NCI-H345 treated with DMSO at 0.1 percent for 48 hours (cell line): ENCODE data around the gene SLC29A2.
A peak's percentile ranks its signal among the peaks of the same experiment; 100 is the strongest.
"Not testable (repeated sequence)": the region's sequence is repeated elsewhere in the genome, so short reads cannot be mapped to it uniquely, and the experiment has no call there.

Experiments
- DNase-seq: peaks from one replicate; lab custom pipeline; 2025; ENCODE audit not compliant: unreplicated experiment; lab: John Stamatoyannopoulos, UW

The SLC29A2 gene

DNA sequence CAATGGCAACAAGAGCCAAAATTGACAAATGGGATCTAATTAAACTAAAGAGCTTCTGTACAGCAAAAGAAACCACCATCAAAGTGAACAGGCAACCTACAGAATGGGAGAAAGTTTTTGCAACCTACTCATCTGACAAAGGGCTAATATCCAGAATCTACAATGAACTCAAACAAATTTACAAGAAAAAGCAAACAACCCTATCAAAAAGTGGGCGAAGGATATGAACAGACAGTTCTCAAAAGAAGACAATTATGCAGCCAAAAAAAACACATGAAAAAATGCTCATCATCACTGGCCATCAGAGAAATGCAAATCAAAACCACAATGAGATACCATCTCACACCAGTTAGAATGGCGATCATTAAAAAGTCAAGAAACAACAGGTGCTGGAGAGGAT lies 51.3 kb downstream of the SLC29A2 start:
- DNase-seq = not testable (repeated sequence)

DNA sequence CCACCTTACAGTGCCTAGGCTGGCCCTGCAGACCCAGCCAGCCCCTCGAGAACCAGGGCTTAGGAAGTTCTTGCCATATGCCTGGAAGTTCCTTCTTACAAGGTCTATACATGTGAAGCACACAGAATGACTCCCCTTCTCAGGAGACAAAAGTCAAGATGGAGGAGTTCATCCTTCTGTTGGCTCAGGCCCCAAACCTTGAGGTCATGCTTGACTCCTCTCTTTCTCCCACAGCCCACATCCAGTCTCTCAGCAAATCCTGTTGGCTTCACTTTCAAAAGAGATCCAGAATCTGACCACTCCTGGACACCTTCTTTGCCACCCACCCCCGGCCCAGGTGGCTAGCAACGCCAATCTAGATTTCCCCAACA lies 53.0 kb downstream of the SLC29A2 start:
- DNase-seq = no peak

DNA sequence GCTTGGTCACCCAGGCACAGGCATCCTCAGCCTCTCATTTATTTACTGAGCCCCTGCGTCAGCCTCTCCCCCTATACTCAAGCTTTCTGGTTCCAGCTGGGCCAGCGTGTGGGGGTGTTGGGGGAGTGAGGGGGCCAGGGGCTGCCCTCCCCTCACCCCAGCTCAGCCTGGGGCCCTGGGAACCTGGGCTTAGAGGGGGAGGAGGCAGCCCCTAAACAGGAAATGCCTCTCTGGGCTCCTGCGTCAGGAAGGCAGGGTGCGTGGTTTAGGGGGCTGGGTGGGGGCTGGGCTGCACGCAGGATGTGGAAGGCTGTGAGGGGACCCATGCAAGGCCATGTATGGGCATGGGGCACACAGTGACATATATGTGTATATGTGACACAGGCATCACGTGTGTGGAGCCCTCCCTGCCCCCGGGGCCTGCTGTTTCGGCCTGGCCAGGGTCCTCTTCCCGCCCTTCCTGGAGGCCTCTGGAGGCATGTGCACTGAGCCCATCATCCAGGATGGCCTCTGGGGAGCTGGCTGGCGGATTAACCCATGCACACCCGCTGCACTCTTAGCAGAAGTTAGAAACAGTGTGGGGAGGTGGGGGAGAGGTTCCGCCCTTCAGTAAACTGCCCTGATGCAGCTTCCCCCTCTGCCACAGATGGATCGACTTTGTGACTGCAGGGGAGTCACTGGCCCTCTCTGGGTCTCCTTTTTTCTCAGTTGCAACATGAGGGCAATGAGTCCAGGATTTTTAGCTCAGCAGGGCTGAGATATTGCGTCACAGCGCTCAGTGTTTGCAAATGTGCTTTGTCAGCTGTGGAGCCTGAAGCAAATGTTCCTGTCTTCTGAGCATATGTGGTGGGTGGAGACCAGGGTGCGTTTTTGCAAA lies 53.6 kb downstream of the SLC29A2 start:
- no peak for DNase-seq

DNA sequence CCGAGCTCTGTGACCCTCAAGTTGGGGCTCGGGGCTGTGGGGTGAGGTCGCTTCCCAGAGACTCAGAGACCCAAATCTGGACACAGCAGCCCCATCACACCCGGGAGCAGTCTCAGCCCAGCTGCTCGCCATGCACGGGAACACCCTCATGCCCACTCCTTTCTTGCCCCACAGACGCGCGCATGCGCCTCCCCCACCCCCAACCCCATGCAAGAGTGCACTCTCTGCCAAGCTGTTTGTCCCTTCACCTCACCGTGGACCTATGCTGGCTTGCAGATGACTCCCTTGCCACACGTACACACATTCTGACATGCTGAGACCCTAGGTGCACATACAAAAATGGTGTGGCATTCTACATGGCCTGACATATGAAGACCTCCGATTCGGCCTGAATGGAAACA lies 54.2 kb downstream of the SLC29A2 start:
- no peak for DNase-seq

DNA sequence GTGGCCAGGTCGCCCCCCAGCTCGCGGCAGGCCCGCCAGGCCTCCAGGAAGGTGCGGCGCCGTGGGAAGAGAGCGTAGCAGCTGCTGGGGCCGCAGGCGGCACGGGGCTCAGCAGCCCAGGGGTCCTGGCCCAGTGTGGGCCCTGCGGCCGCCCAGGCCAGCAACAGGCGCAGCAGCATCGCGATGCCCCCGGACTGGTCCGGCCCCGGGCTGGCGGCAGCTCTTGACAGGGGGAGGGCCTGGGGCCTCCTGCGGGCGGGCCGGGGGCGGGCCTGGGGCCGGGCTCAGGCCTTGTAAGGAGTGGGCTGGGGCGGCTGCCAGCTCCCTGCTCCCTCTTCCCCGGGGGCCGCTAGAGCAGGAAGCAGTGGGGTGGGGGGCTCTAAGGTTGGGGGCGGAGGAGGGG lies 54.7 kb downstream of the SLC29A2 start, which contains the start of gene CD248:
CD248 (minus strand) TSS at position 196 of the 403 bp plus-strand sequence; CDS start at position 179, 17 bp downstream.
- DNase-seq = no peak

DNA sequence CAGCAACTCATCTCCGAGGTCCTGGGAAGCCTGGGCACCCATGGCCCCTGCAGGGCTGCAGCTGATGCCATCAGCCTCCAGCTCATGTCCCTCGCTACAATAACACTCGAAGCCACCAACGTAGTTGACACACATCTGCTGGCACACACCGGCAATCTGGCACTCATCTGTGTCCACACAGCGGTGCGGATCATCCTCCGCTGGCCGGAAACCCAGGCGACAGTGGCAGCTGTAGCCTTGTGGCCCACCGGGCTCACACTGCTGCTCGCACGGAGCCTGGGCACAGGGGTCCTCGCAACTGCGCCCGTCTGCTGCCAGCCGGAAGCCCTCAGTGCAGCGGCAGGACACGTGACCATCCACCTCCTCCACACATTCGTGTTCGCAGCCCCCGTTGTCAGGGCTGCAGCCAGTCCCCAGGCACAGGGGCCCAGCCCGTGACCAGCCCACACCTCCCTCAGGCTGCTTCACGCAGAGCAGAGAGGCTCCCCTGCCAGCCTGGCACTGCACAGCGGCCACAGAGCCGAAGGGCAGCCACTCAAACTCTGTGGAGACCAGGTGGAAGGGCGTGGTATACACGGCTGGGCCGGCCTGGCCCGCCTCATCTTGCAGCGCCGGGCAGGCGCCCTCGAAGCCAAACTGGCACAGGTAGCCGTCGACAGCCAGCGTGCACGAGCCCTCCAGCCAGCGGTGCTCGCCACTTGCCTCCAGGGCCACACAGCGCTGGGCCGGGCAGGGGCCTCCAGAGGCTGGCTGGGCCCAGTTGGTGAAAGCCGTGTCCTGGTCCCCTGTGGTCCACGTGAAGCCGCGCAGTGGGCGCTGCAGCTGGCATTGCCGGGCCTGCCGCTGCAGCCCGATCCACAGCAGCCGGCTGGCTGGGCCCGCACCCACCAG lies 55.4 kb downstream of the SLC29A2 start:
- no peak for DNase-seq

DNA sequence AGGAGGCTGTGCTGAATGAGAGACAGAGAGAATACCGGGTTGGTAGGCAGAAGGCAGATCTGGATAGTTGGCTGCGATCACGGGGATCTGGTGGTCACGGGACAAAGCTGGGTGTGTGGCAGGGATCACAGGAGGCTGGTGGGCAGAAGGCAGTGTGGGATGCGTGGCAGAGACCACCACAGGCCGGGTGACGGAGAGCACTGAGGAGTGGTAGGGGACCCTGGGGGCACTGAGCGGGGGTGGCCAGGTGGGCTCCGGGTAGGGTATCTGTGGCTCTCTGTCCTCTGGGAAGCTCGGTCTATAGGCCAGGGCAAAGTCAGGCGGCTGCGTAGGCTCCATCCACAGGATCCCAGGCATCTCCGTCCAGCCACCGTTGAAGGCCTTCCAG lies 56.1 kb downstream of the SLC29A2 start:
- DNase-seq = no peak

DNA sequence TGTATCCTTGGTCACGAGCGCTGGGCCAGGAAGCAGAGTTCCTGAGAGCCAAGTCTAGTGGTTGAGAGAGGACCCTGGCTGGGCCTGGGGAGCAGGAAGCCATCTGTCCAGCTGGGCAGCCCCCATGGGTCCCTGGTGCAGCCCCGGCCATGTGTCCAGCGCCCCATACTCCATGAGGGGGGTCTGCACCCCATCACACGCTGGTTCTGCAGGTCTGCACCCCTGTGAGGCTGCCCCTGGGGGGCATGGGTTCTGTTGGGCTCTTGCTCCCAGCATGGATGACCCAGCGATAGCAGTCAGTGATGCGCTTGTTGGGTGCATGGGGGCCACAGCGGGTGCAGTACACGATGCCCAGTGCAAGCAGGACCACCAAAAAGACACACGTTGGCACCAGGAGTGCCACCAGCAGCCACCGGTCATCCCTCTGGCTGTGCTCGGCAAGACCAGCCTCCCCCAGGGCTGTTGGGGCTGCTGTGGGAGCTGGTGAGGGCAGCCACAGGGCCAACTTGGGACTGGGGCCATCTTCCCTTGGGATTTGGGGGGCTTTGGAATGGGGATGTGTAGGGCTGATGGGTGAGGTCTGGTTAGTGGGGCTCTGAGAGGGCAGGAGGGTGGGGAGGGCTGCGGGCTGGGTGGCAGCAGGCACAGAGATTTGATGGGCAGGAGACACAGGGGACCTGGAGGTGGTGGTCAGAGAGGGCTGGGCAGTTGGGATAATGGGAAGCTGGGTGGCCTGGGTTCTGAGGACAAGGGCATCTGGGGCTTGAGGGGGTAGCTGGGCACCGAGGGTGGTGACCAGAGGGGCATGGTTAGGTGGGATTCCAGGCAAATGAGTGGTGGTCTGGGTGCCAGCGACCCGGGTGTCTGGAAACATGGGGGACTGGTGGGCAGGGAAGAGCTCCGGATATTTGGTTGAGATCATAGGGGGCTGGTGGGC lies 56.7 kb downstream of the SLC29A2 start:
- DNase-seq = no peak

DNA sequence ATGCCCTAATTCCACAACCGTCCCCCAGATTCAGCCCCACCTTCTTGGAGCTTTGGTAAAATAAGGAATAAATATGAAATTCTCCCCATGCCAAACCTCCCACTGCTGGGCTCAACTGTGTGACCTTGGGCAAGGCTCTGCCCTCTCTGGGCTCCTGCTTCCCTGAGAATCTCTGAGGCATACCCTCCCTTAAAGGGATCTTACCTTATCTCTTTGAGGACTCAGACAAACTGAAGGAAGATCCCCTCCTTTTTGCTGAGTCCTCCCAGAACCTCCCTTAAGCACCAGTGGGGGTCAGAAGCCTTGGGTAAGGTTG lies 57.4 kb downstream of the SLC29A2 start:
- DNase-seq = no peak

DNA sequence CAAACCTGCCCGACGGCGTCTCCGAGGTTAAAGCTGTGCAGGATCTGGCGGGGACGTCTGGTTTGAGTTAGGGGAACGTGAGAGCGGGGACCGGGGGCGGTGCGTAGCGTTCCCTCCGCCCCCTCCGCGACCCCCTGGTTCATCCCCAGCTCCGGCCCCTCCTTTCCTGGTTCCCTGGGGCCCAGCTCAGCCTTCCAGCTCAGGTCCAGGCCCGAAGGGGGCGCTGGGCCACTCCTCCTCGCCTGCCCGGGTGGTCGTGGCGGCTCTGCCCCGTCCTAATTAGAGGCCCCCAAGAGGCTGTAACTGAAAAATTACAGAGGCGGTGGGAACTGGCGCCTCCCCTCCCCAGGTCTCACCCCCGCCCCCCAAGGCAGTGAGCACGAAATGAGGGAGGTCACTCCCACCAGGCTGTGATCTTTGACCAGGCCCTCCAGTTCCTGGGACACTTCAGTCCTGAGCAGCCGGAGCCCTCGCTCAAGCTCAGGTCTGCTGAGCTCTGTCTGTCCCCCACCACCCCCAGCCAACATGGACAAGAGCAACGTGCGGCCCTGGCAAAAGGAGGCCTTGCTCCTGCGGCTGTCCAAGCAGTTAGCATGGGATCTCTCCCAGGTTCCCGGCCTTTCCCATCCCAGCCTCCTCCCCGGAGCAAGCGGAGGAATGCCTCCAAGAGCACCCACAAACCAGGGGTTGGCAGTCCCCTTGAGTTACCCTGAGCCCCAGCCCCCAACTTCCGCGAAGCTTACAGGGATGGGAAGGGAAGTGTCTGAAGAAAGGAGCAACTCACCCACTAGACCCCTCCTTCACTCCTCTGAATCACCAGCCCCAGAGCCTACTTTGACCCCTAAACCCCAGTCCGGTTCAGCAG lies 58.0 kb downstream of the SLC29A2 start:
- no peak for DNase-seq

DNA sequence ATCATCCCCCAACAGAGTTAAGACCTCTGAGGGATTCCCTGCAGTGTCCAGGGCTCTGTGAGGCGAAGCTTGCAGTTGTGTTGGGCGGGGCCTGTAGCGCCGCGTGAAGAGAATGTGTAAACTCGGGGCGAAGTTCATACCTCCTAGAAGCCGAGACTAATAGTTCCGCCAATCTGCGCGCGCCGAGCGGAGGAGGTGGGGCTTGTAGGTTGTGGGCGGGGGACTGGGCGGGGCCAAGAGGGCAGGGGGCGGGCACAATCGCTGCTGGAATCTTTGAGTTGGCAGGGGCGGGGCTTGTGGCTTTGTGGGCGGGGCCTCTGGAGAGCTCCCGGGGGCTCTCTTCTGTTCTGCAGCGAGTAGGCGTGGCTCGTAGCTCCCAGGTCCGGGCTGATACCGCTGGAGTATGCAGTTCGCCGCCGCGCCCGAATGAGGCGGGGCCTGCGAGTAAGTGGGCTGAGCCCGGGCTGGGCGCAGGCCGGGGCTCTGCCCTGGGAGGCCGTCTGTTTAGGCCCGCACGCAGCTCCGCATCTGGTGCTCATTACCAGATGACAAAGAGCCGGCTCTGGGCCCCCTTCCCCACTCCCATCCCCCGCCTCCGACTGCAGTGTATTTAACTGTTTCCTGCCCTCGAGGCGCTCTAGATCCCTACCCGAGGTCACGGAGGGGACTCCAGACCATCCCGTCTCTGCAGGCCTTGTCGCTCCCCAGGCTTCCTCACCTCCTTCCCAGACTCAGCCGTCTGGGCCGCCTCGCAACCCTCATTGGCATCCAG lies 58.8 kb downstream of the SLC29A2 start:
- DNase-seq = peak; percentile 95
